GM19467 (cell line): ENCODE results near the gene THRA.
"Not testable (repeated sequence)": the region's sequence is repeated elsewhere in the genome, so short reads cannot be mapped to it uniquely, and the experiment has no call there.

Source experiments
- ATAC-seq: cut with Tn5 transposase; IDR thresholded peaks from one replicate; pipeline ENCODE4 v1.9.1; 2021; ENCODE audit warnings: mild to moderate bottlenecking, moderate library complexity; ENCODE audit not compliant: unreplicated experiment

THRA gene

DNA sequence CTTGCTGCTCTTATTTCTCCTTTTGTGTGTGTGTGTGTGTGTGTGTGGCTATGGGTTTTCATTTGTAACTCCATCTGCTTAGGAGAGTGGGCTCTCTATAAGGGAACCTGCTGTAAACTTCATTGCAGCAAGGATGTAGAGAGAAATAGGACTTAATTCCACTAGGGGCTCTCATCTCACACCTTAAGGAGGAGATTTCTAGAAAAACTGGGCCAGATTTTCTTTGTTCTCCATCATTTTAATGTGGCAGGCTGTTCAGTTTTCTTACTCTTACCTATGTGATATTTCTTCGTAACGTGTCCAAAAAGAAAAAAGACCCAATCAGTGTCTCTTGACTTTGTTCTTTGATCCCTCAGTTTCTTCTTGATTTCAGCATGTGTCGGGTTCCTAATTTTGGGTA lies 73.1 kb downstream of the THRA start:
- no peak for ATAC-seq

DNA sequence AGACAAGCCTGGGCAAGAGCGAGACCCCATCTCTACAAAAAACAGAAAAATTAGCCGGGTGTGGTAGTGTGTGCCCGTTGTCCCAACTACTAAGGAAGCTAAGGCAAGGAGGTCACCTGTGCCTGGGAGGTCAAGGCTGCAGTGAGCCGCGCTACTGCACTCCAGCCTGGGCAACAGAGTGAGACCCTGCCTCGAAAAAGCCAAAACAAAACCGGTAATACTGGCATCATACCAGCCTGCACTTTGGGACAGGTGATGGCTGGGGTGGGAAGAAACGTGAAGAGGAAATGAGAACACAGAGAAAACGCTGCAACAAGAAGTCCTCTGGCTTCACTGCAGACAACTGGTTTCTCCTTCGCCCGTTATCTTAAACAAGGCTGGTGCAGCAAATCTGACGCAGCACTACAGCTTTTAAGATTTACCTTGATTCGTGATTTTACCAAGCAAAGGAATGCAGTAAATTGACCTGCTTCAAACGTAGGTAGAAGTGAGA lies 76.8 kb downstream of the THRA start:
- peak; percentile 5 for ATAC-seq

DNA sequence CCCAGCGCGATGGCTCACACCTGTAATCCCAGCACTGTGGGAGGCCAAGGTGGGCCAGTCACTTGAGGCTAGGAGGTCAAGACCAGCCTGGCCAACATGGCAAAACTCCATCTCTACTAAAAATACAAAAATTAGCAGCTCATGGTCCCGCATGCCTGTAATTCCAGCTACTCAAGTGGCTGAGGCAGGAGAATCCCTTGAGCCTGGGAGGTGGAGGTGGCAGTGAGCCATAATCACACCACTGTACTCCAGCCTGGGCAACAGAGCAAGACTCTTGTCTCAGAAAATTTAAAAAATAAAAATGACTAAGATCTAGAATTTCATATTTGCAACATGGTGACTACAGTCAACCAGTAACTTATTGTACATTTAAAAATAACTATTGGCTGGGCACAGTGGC lies 80.4 kb downstream of the THRA start:
- ATAC-seq, result not testable (repeated sequence)
